Colonic mucosa (tissue), 4 donors: ENCODE measurements around the gene SLC13A1. TPM values are rescaled to one million over a fixed set of nuclear protein-coding genes. Genes with fewer than 3 reads are reported as not detected.
"Not testable (repeated sequence)": the region's sequence is repeated elsewhere in the genome, so short reads cannot be mapped to it uniquely, and the experiment has no call there.

Experiments
- DNase-seq: peaks from one replicate; pipeline ENCODE4 v3.0.0-alpha.2; 2020
- H3K27ac ChIP-seq: fragments of 200-600 bp; one replicate; pipeline ENCODE4 v1.8.0; 2021
- H3K27me3 ChIP-seq: fragments of 200-600 bp; one replicate; pipeline ENCODE4 v1.8.0; 2021
- H3K36me3 ChIP-seq: fragments of 200-600 bp; one replicate; pipeline ENCODE4 v1.8.0; 2021
- H3K4me1 ChIP-seq: fragments of 200-600 bp; one replicate; pipeline ENCODE4 v1.8.0; 2021; ENCODE audit warnings: mild to moderate bottlenecking
- H3K4me3 ChIP-seq: fragments of 200-600 bp; one replicate; pipeline ENCODE4 v1.8.0; 2021
- H3K9ac ChIP-seq, 2 donors: one replicate each; pipeline ENCODE4 v1.7.0; 2013; ENCODE audit warnings: control low read depth in 2 of 2, low read depth in 2 of 2, low read length in 2 of 2
- H3K9me3 ChIP-seq: fragments of 200-600 bp; one replicate; pipeline ENCODE4 v1.8.0; 2021
- intact Hi-C: fragments of 100-400 bp; cut with DNase I; formaldehyde crosslinking; loops from one replicate; pipeline ENCODE4 v1.14.1; 2022
- total RNA-seq, 2 donors: library from RNA; stranded (reverse); fragmentation: NEBNext Ultra II Directional in 1 of 2; extraction: Animal tissue kit (Norgen Biotek cat#: 25700) in 1 of 2; gene quantifications; one replicate each; pipeline ENCODE4 v1.2.1, GENCODE V29; 2021
- TF ChIP-seq, protein P1 (sequence below): fragments of 200-600 bp; IDR thresholded peaks from one replicate; pipeline ENCODE4 v1.8.0; 2022; ENCODE audit warnings: antibody characterized with exemption, mild to moderate bottlenecking
- donor health status: healthy.
- donor health status: DM: no; HTN: no; CAD: no.
- donor health status: DM: no; HTN: no; CAD: no.

SLC13A1 gene
- total RNA-seq, 2 donors from 2014 or later, result 0.32 to 0.40 TPM

DNA sequence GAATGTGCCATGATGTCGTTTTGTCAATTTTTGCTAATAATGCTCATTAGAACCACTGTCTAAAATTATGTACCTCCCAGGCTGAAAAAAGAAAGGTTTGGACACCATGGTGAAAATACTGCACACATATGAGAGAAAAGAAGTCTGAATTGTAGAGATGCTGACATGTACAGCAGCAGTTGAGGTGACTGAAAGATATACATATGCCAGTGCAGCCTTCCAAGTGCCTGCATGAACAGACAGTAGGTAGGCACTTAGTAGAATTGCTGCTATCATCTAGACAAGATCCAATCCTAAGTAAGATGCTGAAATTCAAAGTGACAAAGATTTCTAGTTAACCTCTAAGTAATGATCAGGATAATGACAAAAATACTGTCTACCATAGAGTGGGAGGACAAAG, 86.9 kb downstream of the SLC13A1 start:
- Histone ChIP-seq H3K27ac (no peak overlapping the region), H3K4me3 (no peak overlapping the region), H3K4me1 (no peaks in the 10 kb centered on the region), H3K9me3 (no peaks in the 10 kb centered on the region), H3K9ac (no peak overlapping the region), H3K36me3 (no peaks in the 10 kb centered on the region), H3K27me3 (no peaks in the 10 kb centered on the region)
- TF ChIP-seq, protein P1, sequence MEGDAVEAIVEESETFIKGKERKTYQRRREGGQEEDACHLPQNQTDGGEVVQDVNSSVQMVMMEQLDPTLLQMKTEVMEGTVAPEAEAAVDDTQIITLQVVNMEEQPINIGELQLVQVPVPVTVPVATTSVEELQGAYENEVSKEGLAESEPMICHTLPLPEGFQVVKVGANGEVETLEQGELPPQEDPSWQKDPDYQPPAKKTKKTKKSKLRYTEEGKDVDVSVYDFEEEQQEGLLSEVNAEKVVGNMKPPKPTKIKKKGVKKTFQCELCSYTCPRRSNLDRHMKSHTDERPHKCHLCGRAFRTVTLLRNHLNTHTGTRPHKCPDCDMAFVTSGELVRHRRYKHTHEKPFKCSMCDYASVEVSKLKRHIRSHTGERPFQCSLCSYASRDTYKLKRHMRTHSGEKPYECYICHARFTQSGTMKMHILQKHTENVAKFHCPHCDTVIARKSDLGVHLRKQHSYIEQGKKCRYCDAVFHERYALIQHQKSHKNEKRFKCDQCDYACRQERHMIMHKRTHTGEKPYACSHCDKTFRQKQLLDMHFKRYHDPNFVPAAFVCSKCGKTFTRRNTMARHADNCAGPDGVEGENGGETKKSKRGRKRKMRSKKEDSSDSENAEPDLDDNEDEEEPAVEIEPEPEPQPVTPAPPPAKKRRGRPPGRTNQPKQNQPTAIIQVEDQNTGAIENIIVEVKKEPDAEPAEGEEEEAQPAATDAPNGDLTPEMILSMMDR, result no peak
- intact Hi-C loops, result no loop called here
- DNase-seq, result no peak

DNA sequence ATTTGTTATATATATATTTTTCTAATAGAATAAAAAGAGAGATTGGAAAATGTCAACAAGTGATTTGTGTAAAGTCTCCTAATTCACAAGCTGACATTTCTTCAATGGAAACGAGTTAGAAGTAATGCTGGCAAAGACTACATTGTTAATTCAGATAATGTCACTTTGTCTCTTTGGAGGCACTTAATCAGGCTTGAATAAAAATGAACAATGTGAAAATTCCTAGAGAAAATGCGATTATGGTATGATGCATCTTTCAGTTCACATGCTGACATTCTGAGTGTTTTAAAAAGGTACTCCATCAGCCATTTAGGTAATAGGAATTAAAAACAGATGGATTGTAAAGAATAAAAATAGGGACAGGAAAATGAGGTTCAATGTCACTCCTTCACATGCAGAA, 100.1 kb downstream of the SLC13A1 start:
- Histone ChIP-seq H3K27ac (no peak overlapping the region), H3K9ac (no peak overlapping the region), H3K4me3 (no peak overlapping the region), H3K9me3 (no peaks in the 10 kb centered on the region), H3K36me3 (no peaks in the 10 kb centered on the region), H3K27me3 (no peaks in the 10 kb centered on the region), H3K4me1 (no peaks in the 10 kb centered on the region)
- no peak for DNase-seq
- TF ChIP-seq, protein P1, result no peak
- intact Hi-C loops, result no loop called here

DNA sequence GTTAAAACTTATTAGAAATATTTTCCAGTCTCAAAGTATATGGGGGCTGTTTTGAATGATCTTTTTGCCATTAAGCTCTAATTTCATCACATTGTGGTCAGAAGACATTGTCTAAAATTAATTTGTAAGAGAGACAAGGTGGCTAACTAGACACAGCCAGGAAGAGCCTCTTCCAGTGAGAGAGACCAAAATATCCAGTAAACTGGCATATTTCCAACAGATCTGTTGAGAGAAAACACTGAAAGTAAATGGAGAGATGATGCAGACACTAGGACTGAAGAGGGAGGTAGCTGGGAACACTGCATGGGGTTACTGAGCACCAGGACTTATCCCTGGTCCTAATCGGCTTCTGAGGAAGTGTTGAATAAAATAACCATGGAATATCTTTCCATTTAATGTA, 102.8 kb downstream of the SLC13A1 start:
- no peaks in the 10 kb centered on the region for H3K4me1 ChIP-seq
- H3K27me3 ChIP-seq, result no peaks in the 10 kb centered on the region
- intact Hi-C loops, result no loop called here
- H3K9me3 ChIP-seq, result no peaks in the 10 kb centered on the region
- no peak overlapping the region for H3K27ac ChIP-seq
- TF ChIP-seq, protein P1, result no peak
- no peaks in the 10 kb centered on the region for H3K36me3 ChIP-seq
- no peak overlapping the region for H3K4me3 ChIP-seq
- no peak for DNase-seq
- no peak overlapping the region for H3K9ac ChIP-seq

DNA sequence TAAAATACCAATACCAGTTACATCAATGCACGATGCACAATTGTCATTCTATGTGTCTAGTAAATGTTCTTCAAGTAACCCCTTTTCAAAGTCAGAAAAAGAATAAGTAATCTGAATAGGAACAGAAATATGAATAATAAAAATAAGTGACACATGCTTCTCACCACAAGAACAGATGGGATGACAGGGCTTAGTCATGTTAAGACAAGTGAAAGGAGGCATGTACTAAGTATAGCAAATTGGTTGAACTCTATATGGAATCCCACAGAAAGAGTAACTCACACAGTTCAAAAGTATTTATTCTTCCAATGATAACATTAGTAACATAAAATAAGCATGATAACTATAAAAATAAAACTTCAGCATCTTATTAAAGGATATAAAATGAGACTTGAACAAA, 103.3 kb downstream of the SLC13A1 start:
- no peak overlapping the region for H3K9ac ChIP-seq
- H3K36me3 ChIP-seq, result no peaks in the 10 kb centered on the region
- no peak overlapping the region for H3K4me3 ChIP-seq
- no peaks in the 10 kb centered on the region for H3K4me1 ChIP-seq
- TF ChIP-seq, protein P1, result no peak
- H3K27me3 ChIP-seq, result no peaks in the 10 kb centered on the region
- intact Hi-C loops, result no loop called here
- no peak for DNase-seq
- H3K9me3 ChIP-seq, result no peaks in the 10 kb centered on the region
- H3K27ac ChIP-seq, result no peak overlapping the region

DNA sequence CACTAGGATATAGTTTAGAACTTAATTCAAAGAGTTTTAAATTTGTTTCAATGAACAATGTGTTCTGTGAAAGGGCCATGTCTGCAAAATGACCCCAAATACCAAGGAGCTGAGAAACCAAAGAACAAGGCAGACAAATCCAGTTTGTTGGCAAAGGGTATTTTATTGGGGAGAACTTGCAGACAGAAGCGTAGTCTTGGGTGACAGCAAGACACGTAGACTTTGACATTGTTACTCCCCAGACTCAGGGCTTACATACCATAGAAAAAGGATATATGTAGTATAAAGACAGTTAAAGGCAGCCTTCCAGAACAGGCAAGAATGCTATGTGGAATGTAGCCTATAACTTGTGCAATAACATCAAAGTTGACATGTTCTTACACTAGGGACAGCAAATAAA, 109.3 kb downstream of the SLC13A1 start:
- no peak overlapping the region for H3K9ac ChIP-seq
- no peaks in the 10 kb centered on the region for H3K4me1 ChIP-seq
- DNase-seq, result no peak
- no peaks in the 10 kb centered on the region for H3K36me3 ChIP-seq
- no peak overlapping the region for H3K27ac ChIP-seq
- H3K27me3 ChIP-seq, result no peaks in the 10 kb centered on the region
- H3K4me3 ChIP-seq, result no peak overlapping the region
- TF ChIP-seq, protein P1, result no peak
- intact Hi-C loops, result no loop called here
- no peaks in the 10 kb centered on the region for H3K9me3 ChIP-seq

DNA sequence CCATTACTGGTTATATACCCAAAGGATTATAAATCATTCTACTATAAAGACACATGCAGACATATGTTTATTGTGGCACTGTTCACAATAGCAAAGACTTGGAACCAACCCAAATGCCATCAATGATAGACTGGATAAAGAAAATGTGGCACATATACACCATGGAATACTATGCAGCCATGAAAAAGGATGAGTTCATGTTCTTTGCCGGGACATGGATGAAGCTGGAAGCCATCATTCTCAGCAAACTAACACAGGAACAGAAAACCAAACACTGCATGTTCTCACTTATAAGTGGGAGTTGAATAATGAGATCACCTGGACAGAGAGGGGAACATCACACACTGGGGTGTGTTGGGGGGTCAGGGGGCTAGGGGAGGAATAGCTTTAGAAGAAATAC, 112.9 kb downstream of the SLC13A1 start:
- H3K27ac ChIP-seq, H3K9ac ChIP-seq, H3K9me3 ChIP-seq, H3K27me3 ChIP-seq, H3K4me3 ChIP-seq, intact Hi-C loops, H3K36me3 ChIP-seq, DNase-seq, H3K4me1 ChIP-seq: not testable (repeated sequence)

DNA sequence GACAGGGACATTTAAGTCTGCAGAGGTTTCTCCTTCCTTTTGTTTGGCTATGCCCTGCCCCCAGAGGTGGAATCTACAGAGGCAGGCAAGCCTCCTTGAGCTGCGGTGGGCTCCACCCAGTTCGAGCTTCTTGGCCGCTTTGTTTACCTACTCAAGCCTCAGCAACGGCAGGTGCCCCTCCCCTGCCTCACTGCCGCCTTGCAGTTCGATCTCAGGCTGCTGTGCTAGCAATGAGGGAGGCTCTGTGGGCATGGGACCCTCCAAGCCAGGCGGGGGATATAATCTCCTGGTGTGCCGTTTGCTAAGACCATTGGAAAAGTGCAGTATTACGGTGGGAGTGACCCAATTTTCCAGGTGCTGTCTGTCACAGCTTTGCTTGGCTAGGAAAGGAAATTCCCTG, 114.9 kb downstream of the SLC13A1 start:
- H3K27me3 ChIP-seq, DNase-seq, H3K36me3 ChIP-seq, intact Hi-C loops, H3K27ac ChIP-seq, H3K9me3 ChIP-seq, H3K4me3 ChIP-seq, H3K9ac ChIP-seq, H3K4me1 ChIP-seq: not testable (repeated sequence)
